ENCODE results near the gene NDUFA8. TPM values are rescaled to one million over a fixed set of nuclear protein-coding genes. Genes with fewer than 3 reads are reported as not detected.

Gene NDUFA8
- polyA plus RNA-seq, 1 donor (not counting 4 experiments of a cell fraction or from before 2014, with no cell fraction given) = 105 TPM

GRCh38 chr9:122132539-122132938 is 27.0 kb downstream of the NDUFA8 start:
- Histone ChIP-seq H3K36me3 (ENCODE audit: control insufficient read depth in 2 of 2, extremely low read depth in 1 of 2, insufficient read depth in 2 of 2, low read length in 2 of 2) (no peaks in the 10 kb centered on the region), H4K20me1 (ENCODE audit: control insufficient read depth, extremely low read depth, insufficient read depth, low read length) (no peaks in the 10 kb centered on the region), H3K27me3 (ENCODE audit: control insufficient read depth, extremely low read depth, insufficient read depth, low read length) (peaks cover 11% of the 10 kb centered on the region), H3K4me2 (ENCODE audit: control insufficient read depth, extremely low read depth, insufficient read depth, low read depth, low read length) (no peak overlapping the region), H3K9me1 (ENCODE audit: control insufficient read depth, extremely low read depth, insufficient read depth, low read length) (no peaks in the 10 kb centered on the region), H2AFZ (ENCODE audit: control insufficient read depth, low read length) (no peak overlapping the region), H3K79me2 (ENCODE audit: control insufficient read depth, insufficient read depth, low read length) (no peaks in the 10 kb centered on the region), H3K4me3 (ENCODE audit: control insufficient read depth in 2 of 3, extremely low read depth in 1 of 3, insufficient read depth in 2 of 3, low read depth in 1 of 3, low read length in 3 of 3) (no peak overlapping the region), H3K9ac (ENCODE audit: control insufficient read depth, extremely low read depth, insufficient read depth, low read length) (no peak overlapping the region), H3K27ac (ENCODE audit: control insufficient read depth, insufficient read depth, low read length) (no peak overlapping the region), H3K4me1 (ENCODE audit: control insufficient read depth, extremely low read depth, insufficient read depth, low read length) (no peaks in the 10 kb centered on the region), H3K9me3 (ENCODE audit: control insufficient read depth, low read depth, low read length) (no peaks in the 10 kb centered on the region)
- FAIRE-seq = no peak
- dilution Hi-C loops (cut with MboI; ENCODE audit: extremely low pct_ligation_motif_present, low sequenced_read_pairs) = no loop called here
- TF ChIP-seq EZH2 (IDR thresholded peaks at IDR 0.05; ENCODE audit: low read length) = no peak
- no peak for TF ChIP-seq CTCF (optimal IDR thresholded peaks at IDR 0.05 in 1 of 3, IDR thresholded peaks at IDR 0.05 in 1 of 3, conservative IDR thresholded peaks at IDR 0.05 in 1 of 3; ENCODE audit: extremely low read depth in 1 of 3, insufficient read depth in 2 of 3, low read length in 3 of 3)
- no peak for DNase-seq (ENCODE audit: low read depth, low spot score)

- dilution Hi-C loops (cut with MboI; ENCODE audit: extremely low pct_ligation_motif_present, low sequenced_read_pairs) = no loop called here
- no peaks in the 10 kb centered on the region for H3K9me1 ChIP-seq (ENCODE audit: control insufficient read depth, extremely low read depth, insufficient read depth, low read length)
- no peak overlapping the region for H3K4me3 ChIP-seq (ENCODE audit: control insufficient read depth in 2 of 3, extremely low read depth in 1 of 3, insufficient read depth in 2 of 3, low read depth in 1 of 3, low read length in 3 of 3)
- H3K4me1 ChIP-seq (ENCODE audit: control insufficient read depth, extremely low read depth, insufficient read depth, low read length) = peaks cover 1% of the 10 kb centered on the region
- peak; percentile 34 for FAIRE-seq
- no peaks in the 10 kb centered on the region for H4K20me1 ChIP-seq (ENCODE audit: control insufficient read depth, extremely low read depth, insufficient read depth, low read length)
- H3K27me3 ChIP-seq (ENCODE audit: control insufficient read depth, extremely low read depth, insufficient read depth, low read length) = peaks cover 11% of the 10 kb centered on the region
- no peak for DNase-seq (ENCODE audit: low read depth, low spot score)
- H3K4me2 ChIP-seq (ENCODE audit: control insufficient read depth, extremely low read depth, insufficient read depth, low read depth, low read length) = peak overlapping the region; percentile 56
- H3K79me2 ChIP-seq (ENCODE audit: control insufficient read depth, insufficient read depth, low read length) = no peaks in the 10 kb centered on the region
- H3K9me3 ChIP-seq (ENCODE audit: control insufficient read depth, low read depth, low read length) = no peaks in the 10 kb centered on the region
- H3K27ac ChIP-seq (ENCODE audit: control insufficient read depth, insufficient read depth, low read length) = no peak overlapping the region
- H2AFZ ChIP-seq (ENCODE audit: control insufficient read depth, low read length) = peak overlapping the region; percentile 67
- no peak overlapping the region for H3K9ac ChIP-seq (ENCODE audit: control insufficient read depth, extremely low read depth, insufficient read depth, low read length)
- H3K36me3 ChIP-seq (ENCODE audit: control insufficient read depth in 2 of 2, extremely low read depth in 1 of 2, insufficient read depth in 2 of 2, low read length in 2 of 2) = no peaks in the 10 kb centered on the region
- no peak for TF ChIP-seq EZH2 (IDR thresholded peaks at IDR 0.05; ENCODE audit: low read length)
- TF ChIP-seq CTCF (optimal IDR thresholded peaks at IDR 0.05 in 1 of 3, IDR thresholded peaks at IDR 0.05 in 1 of 3, conservative IDR thresholded peaks at IDR 0.05 in 1 of 3; ENCODE audit: extremely low read depth in 1 of 3, insufficient read depth in 2 of 3, low read length in 3 of 3) = no peak
Observed at GRCh38 chr9:122131401-122132001, 28.1 kb downstream of the NDUFA8 start.
